ENCODE data around the gene AFF4.

DNA sequence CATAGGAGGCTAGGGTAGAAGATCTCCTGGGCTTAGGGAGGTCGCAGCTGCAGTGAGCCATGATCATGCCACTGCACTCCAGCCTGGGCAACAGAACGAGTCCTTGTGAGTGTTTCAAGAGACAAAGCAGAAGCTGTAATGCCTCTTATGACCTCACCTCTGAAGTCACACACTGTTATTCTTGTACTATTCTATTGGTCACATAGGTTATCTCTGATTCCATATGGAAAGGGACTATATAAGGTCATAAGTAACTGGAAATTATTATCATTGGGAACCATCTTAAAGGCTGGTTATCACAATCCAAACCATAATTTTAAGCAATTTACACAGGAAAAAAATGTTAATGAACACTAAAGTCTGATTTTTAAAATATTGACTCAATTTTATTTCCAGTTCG is 17.9 kb upstream of the AFF4 start:
- TF ChIP-seq, protein P1, sequence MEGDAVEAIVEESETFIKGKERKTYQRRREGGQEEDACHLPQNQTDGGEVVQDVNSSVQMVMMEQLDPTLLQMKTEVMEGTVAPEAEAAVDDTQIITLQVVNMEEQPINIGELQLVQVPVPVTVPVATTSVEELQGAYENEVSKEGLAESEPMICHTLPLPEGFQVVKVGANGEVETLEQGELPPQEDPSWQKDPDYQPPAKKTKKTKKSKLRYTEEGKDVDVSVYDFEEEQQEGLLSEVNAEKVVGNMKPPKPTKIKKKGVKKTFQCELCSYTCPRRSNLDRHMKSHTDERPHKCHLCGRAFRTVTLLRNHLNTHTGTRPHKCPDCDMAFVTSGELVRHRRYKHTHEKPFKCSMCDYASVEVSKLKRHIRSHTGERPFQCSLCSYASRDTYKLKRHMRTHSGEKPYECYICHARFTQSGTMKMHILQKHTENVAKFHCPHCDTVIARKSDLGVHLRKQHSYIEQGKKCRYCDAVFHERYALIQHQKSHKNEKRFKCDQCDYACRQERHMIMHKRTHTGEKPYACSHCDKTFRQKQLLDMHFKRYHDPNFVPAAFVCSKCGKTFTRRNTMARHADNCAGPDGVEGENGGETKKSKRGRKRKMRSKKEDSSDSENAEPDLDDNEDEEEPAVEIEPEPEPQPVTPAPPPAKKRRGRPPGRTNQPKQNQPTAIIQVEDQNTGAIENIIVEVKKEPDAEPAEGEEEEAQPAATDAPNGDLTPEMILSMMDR (IDR thresholded peaks at IDR 0.05): no peak
- TF ChIP-seq, protein P2, sequence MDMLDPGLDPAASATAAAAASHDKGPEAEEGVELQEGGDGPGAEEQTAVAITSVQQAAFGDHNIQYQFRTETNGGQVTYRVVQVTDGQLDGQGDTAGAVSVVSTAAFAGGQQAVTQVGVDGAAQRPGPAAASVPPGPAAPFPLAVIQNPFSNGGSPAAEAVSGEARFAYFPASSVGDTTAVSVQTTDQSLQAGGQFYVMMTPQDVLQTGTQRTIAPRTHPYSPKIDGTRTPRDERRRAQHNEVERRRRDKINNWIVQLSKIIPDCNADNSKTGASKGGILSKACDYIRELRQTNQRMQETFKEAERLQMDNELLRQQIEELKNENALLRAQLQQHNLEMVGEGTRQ (CRISPR knock-in tag; IDR thresholded peaks at IDR 0.05): no peak
- TF ChIP-seq NR2C2 (CRISPR knock-in tag; IDR thresholded peaks at IDR 0.05) (no peak), SMAD3 (CRISPR knock-in tag; IDR thresholded peaks at IDR 0.05; ENCODE audit: borderline replicate concordance) (no peak), CREB1 (CRISPR knock-in tag; IDR thresholded peaks at IDR 0.05) (no peak), ZNF263 (CRISPR knock-in tag; IDR thresholded peaks at IDR 0.05; ENCODE audit: low read depth) (no peak), ELF4 (CRISPR knock-in tag; IDR thresholded peaks at IDR 0.05; ENCODE audit: low read depth) (no peak), ATF1 (CRISPR knock-in tag; IDR thresholded peaks at IDR 0.05) (no peak), ETV6 (CRISPR knock-in tag; IDR thresholded peaks at IDR 0.05) (no peak)
- TF ChIP-seq, protein P3, sequence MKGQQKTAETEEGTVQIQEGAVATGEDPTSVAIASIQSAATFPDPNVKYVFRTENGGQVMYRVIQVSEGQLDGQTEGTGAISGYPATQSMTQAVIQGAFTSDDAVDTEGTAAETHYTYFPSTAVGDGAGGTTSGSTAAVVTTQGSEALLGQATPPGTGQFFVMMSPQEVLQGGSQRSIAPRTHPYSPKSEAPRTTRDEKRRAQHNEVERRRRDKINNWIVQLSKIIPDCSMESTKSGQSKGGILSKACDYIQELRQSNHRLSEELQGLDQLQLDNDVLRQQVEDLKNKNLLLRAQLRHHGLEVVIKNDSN (CRISPR knock-in tag; IDR thresholded peaks at IDR 0.05): no peak
- TF ChIP-seq, protein P4, sequence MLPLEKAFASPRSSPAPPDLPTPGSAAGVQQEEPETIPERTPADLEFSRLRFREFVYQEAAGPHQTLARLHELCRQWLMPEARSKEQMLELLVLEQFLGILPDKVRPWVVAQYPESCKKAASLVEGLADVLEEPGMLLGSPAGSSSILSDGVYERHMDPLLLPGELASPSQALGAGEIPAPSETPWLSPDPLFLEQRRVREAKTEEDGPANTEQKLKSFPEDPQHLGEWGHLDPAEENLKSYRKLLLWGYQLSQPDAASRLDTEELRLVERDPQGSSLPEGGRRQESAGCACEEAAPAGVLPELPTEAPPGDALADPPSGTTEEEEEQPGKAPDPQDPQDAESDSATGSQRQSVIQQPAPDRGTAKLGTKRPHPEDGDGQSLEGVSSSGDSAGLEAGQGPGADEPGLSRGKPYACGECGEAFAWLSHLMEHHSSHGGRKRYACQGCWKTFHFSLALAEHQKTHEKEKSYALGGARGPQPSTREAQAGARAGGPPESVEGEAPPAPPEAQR (CRISPR knock-in tag; IDR thresholded peaks at IDR 0.05): no peak
- TF ChIP-seq, protein P5, sequence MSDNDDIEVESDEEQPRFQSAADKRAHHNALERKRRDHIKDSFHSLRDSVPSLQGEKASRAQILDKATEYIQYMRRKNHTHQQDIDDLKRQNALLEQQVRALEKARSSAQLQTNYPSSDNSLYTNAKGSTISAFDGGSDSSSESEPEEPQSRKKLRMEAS (CRISPR knock-in tag; IDR thresholded peaks at IDR 0.05): no peak
- TF ChIP-seq, protein P6, sequence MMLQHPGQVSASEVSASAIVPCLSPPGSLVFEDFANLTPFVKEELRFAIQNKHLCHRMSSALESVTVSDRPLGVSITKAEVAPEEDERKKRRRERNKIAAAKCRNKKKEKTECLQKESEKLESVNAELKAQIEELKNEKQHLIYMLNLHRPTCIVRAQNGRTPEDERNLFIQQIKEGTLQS (CRISPR knock-in tag; conservative IDR thresholded peaks at IDR 0.05): no peak
